Erythroblast (primary cell): Measurements from ENCODE around the gene PDE12.

Experiments
- GATA1 ChIP-seq: IDR thresholded peaks from 2 replicates; pipeline ENCODE4 v1.6.1; 2011; ENCODE audit warnings: low read depth, mild to moderate bottlenecking, control low read depth, low read length, moderate library complexity
- POLR2A ChIP-seq: IDR thresholded peaks from 2 replicates; pipeline ENCODE4 v1.6.1; 2011; ENCODE audit warnings: mild to moderate bottlenecking, low read length

- TF ChIP-seq POLR2A (peak; percentile 77), GATA1 (no peak)
Observed at GRCh38 chr3:57556459-57557084, 498 bp downstream of the PDE12 start.
